Brain pericyte (primary cell): Measurements from ENCODE around the gene CREBBP.

Experiments used
- DNase-seq: peaks from one replicate; pipeline ENCODE4 v3.0.0-alpha.2; 2012; ENCODE audit warnings: low read depth, low spot score

Gene CREBBP

GRCh38 chr16:3825103-3825502, 55.4 kb downstream of the CREBBP start:
- no peak for DNase-seq

GRCh38 chr16:3824121-3824795, 56.3 kb downstream of the CREBBP start:
- no peak for DNase-seq

DNA sequence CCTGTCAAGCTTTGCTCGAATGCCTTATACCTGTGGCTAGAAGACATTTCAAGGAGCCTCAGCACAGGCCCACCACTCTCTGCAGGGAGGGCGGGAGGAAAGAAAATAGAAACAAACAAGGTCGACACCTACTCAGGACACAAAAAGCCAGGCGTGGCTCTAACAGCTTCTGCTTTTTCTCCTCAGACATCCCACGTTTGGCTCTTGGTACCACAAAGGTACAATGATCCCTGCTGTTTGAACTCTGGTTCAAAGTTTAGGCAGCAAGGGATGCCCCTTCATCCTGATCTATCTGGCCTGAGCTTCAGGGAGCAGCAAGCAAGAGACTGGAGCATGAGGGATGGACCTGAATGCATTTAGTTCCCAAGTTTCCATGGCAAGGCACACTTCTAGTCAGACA, 57.1 kb downstream of the CREBBP start:
- DNase-seq: no peak

DNA sequence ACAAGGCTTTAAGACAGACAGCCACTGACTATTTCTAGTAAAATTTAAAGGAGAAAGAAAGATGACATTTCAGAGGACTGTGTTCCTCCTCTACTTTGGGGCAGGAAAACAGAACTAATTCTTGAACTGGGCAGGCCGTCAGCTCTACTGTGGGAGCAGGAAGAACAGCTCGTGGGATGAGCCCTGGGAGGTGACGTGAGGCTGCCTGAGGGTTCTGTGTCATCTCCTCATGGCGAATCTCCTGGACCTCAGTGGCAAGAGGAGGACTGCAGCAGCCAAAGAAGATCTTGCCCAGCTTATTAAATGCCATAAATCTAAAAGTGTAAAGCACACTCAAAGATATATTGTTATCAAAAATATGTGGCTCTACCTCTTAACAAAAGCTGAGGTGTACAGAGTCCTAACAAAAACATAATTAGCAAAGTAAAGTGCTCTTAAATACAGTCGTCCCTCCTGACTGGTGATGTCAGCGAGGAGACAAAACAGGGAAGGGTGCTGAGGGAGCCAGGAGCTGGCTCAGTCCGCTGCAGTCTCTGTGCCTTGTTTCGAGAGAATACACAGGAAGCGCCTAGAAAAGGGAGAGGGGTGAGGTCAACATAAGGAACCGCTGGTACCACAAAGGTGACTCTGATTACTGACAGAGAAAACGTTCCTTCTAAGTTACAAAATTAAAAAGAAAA, 58.0 kb downstream of the CREBBP start:
- DNase-seq: no peak

- no peak for DNase-seq
Measured at GRCh38 chr16:3821184-3821583, 59.3 kb downstream of the CREBBP start.

DNA sequence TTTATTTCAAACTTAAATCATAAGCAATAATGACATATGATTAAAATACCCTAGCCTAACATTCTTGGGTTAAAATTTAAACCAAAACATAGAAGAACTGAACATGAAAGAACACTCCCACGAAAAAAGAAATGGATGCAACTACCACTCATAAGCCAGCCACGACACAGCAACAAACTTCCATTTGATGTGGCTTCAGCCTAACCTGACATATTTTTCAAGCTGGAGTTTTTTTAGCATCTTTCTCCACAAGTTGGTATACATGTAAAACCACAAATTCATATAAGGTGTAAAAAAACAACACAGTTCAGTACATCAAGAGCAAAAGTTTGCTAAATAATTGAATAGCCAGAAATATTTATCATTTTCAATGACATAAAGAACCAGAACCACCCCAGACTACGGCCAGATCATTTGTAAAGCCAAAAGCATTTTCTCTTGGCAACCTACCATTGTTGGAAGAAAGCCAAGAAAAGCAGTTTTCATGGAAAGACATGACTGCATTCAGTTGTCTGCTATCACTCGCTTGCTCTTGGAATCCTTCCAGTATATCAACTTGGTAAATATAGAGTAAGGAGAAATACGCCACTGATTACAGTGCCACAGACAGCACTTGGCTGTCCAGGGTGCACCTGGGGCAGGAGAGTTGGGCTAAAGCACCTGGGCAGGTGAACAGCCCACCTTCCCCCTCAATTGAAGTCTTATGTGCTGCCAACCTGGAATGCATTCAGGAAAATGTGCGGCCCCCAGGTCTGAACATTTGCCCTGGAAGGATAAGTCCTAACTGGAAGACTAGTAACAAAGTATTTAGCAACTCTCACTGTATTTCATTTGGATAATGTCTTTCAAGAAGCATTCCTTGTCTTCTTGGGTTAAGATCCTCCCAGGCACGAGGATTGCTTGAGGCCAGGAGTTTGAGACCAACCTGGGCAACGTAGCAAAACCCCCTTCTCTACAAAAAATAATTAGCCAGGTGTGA, 60.5 kb downstream of the CREBBP start:
- peak; percentile 78 for DNase-seq

GRCh38 chr16:3819175-3819527, 61.4 kb downstream of the CREBBP start:
- DNase-seq: no peak

DNA sequence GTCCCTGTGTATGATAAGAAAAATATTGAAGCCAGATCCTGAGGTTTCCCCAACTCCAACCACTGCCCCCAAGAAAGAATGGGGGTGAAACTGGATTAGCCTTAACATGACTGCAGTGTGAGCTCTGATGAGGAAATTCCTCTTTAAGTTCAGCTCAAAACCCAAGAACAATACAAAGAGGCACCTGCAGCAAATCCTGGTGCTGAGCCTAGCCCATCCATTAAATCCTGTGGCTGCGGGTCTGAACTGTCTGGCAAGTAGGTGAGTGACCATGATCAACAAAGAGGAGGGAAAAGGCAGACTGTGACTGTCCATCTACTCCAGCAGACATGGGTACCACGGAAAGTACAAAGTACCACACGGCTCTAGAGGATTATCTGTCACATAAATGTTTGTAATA, 64.2 kb downstream of the CREBBP start:
- DNase-seq: no peak

- no peak for DNase-seq
Measured at GRCh38 chr16:3814755-3815154, 65.8 kb downstream of the CREBBP start.

GRCh38 chr16:3812469-3813172, 67.9 kb downstream of the CREBBP start:
- DNase-seq: no peak

GRCh38 chr16:3810818-3811217, 69.7 kb downstream of the CREBBP start:
- DNase-seq: no peak

- DNase-seq: no peak
Measured at GRCh38 chr16:3810198-3810664, 70.3 kb downstream of the CREBBP start.

- DNase-seq: no peak
Measured at GRCh38 chr16:3808308-3809063, 72.0 kb downstream of the CREBBP start.

DNA sequence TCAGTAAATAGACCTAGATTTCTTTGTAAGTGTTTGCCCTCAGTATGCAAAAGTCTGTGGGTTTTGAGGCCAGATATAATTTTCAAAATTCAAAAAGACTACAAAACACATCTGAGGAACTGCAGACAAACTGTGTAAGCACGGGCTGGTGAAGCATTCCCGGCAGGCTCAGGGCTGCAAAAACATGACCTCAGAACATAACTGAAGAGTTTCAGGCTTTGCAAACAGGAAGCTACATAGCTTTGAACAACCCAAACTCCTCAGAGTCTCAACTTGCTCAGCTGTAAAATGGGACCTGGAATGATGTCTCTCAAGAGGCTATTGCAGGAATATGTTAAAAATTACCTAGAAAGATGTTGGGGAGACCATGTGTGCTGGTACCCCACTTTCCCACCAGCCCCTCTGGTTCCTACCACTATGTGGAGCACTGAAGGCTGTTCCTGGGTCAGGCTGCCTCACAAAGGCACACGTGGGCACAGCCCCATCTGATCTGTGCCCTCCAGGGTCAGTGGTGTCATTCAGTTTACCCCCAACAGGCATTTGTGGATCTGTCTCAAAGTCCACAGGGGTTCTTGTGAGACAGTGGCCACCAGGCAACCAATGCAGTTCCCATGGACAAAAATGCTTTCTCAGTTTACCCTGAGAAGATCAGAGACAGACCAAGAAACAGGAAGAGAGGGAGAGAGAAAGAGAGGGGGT, 72.9 kb downstream of the CREBBP start:
- DNase-seq: no peak

GRCh38 chr16:3804426-3805016, 76.0 kb downstream of the CREBBP start:
- DNase-seq: no peak

- DNase-seq: no peak
Measured at GRCh38 chr16:3800477-3801270, 79.8 kb downstream of the CREBBP start.

GRCh38 chr16:3800019-3800418, 80.5 kb downstream of the CREBBP start:
- DNase-seq: no peak

GRCh38 chr16:3799354-3799753, 81.2 kb downstream of the CREBBP start:
- DNase-seq: no peak

- no peak for DNase-seq
Measured at GRCh38 chr16:3798838-3799237, 81.7 kb downstream of the CREBBP start.
